T-helper 1 cell treated with Interleukin-12 subunit alpha and Interleukin-12 subunit beta and Interleukin-4 antibody, amounts not matched to agents 30 μg/mL and 1 μg/mL, for 36 hours (primary cell): ENCODE results near the gene THSD4.

ENCODE experiments used
- H3K27ac Mint-ChIP-seq: one replicate; pipeline ENCODE4 v1.8.0; 2021; ENCODE audit warnings: mild to moderate bottlenecking, mixed read lengths
- H3K27me3 Mint-ChIP-seq: one replicate; pipeline ENCODE4 v1.8.0; 2021; ENCODE audit warnings: low read depth, mixed read lengths
- H3K36me3 Mint-ChIP-seq: one replicate; pipeline ENCODE4 v1.8.0; 2021; ENCODE audit warnings: low read depth, mixed read lengths
- H3K4me1 Mint-ChIP-seq: one replicate; pipeline ENCODE4 v1.8.0; 2021; ENCODE audit warnings: low read depth, mixed read lengths
- H3K4me3 Mint-ChIP-seq: one replicate; pipeline ENCODE4 v1.8.0; 2021; ENCODE audit warnings: mild to moderate bottlenecking, moderate library complexity, mixed read lengths
- H3K9me3 Mint-ChIP-seq: one replicate; pipeline ENCODE4 v1.8.0; 2021; ENCODE audit warnings: mixed read lengths

THSD4 gene

DNA sequence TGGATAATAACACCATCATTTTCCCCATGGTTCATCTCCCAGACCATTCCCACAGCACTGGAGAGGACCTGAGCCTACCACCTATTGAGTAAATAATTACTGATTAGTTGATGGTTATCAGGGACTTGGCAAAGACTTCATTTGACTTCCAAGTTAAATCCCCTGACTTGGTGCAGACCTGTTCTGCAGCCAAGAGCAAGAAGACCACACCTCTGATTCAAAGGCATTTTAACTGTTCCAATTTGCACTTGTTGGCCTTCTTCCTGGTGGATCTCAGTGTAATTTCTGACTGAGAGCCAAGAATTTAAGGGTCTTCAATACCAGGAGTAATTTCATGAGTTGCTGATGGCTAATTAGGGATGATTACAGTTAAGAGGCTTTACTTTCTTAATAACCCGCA lies 24.0 kb downstream of the THSD4 start:
- no peak overlapping the region for H3K27ac Mint-ChIP-seq
- no peaks in the 10 kb centered on the region for H3K27me3 Mint-ChIP-seq
- H3K9me3 Mint-ChIP-seq = no peaks in the 10 kb centered on the region
- no peaks in the 10 kb centered on the region for H3K36me3 Mint-ChIP-seq
- H3K4me3 Mint-ChIP-seq = no peak overlapping the region
- H3K4me1 Mint-ChIP-seq = no peaks in the 10 kb centered on the region

DNA sequence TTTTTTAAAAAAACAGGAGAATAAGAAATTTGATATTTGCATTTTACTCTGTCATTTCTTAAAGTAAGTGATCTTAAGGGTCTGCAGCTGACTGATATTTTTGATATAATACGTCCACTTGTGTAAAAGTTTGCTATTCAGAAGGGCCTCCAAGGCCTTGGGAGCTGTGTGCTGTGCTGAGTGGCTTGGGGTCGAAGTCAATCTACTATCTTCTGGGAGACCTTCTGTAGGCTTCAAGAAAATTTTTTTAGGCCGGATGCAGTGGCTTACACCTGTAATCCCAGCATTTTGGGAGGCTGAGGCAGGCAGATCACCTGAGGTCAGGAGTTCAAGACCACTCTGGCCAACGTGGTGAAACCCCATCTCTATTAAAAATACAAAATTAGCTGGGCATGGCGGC lies 26.3 kb downstream of the THSD4 start:
- Mint-ChIP-seq H3K4me1 (no peaks in the 10 kb centered on the region), H3K9me3 (no peaks in the 10 kb centered on the region), H3K27me3 (no peaks in the 10 kb centered on the region), H3K36me3 (no peaks in the 10 kb centered on the region), H3K27ac (no peak overlapping the region), H3K4me3 (no peak overlapping the region)

DNA sequence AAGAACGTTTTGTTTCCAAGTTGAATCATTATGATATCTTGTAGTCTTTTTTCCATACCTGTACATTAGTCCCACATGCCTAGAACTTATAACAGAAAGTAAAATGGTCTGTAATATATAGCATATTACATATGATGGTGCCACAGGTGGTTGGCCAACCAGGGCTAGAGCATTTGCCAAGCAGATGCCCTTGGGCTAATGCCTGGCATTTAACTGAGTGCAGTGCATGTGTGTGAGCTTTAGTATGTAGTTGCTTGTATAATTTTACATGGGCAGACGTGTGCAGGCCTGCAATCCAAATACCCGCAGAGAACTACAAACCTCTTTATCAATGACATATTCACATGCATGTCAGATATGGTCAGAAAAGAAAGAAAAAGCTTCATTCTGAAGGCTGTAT lies 27.5 kb downstream of the THSD4 start:
- Mint-ChIP-seq H3K36me3 (no peaks in the 10 kb centered on the region), H3K4me1 (no peaks in the 10 kb centered on the region), H3K4me3 (no peak overlapping the region), H3K9me3 (no peaks in the 10 kb centered on the region), H3K27ac (no peak overlapping the region), H3K27me3 (peaks cover 6% of the 10 kb centered on the region)

DNA sequence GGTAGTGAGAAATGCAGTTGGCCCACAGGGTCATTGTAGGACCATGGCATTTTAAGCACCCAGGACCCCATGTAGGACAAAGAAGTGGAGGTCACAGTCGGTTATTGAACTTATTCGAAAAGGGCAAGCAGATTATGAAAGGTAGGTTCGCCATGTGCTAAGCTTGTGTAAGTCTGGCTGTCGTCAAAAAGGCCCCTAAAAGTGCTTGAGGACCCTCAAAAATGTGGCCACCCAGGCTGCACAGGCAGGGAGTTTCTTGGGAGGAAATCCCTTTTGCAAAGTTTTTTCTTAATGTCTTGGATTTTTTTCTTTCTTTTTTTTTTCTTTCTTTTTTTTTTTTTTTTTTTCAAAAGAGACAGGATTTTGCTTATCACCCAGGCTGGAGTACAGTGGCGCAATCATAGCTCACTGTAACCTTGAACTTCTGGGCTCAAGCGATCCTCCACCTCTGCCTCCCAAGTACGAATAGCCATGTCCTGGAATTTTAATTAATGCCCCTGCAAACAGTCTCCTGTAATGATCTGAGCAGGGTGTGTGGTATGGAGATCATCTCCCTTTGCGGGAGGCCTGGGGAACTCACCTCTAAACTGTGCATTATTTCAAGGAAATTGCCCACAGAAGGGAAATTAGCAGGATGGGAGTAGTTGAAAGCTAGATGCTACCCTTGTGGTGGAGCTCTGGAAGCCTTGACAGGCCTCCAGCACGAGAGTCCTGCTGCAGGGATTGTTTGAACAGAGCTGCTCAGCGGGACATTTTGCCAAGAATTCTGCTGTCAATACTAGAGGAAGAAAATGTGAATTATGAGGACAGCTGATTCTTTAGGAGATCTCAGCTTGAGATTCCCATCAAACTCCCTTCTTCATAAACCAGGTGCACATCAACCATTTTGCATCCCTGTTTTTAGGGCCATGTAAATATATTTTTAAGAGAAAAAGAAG lies 28.4 kb downstream of the THSD4 start:
- Mint-ChIP-seq H3K36me3 (no peaks in the 10 kb centered on the region), H3K27me3 (peaks cover 6% of the 10 kb centered on the region), H3K27ac (no peak overlapping the region), H3K9me3 (no peaks in the 10 kb centered on the region), H3K4me1 (no peaks in the 10 kb centered on the region), H3K4me3 (no peak overlapping the region)

DNA sequence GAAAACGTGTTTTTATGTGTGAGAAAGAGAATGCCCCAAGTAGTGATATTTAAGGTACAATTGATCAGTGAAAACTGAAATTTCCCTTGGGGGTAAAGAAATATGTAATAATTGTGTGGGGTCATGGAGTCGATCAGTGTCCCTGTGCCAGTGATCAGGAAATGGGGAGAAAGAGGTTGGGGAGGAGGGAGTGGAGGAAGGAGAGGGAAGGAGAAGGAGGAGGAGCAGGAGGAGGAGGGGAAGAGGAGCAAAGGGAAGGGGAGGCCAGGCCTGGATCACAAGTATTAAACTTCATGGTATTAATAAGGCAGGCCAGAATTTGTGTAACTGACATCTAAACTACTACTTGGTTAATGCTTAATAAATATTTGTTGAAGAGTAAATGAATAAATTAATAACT lies 30.4 kb downstream of the THSD4 start:
- Mint-ChIP-seq H3K36me3 (no peaks in the 10 kb centered on the region), H3K27me3 (peaks cover 6% of the 10 kb centered on the region), H3K9me3 (no peaks in the 10 kb centered on the region), H3K27ac (no peak overlapping the region), H3K4me1 (no peaks in the 10 kb centered on the region), H3K4me3 (no peak overlapping the region)

DNA sequence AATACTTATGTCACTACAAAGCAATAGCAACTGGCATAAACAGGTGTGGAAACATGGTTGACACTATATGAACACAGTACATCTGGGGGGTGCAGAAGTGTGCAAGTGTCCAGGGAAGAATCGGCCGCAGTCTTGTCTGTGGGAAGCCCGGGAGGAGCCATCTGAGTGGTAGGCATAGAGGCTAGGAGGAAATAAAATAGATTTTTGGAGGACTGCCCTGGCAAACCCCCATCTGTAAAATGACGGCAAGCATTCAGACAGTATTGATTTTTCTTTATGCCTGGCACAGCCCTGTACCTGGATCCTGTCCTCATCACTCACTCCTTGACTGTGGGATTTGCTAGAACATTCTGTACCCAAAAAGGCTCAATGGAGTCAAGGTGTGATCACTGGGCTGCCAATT lies 31.3 kb downstream of the THSD4 start:
- no peak overlapping the region for H3K27ac Mint-ChIP-seq
- no peaks in the 10 kb centered on the region for H3K4me1 Mint-ChIP-seq
- H3K4me3 Mint-ChIP-seq = no peak overlapping the region
- H3K9me3 Mint-ChIP-seq = no peaks in the 10 kb centered on the region
- no peaks in the 10 kb centered on the region for H3K36me3 Mint-ChIP-seq
- peaks cover 6% of the 10 kb centered on the region for H3K27me3 Mint-ChIP-seq

DNA sequence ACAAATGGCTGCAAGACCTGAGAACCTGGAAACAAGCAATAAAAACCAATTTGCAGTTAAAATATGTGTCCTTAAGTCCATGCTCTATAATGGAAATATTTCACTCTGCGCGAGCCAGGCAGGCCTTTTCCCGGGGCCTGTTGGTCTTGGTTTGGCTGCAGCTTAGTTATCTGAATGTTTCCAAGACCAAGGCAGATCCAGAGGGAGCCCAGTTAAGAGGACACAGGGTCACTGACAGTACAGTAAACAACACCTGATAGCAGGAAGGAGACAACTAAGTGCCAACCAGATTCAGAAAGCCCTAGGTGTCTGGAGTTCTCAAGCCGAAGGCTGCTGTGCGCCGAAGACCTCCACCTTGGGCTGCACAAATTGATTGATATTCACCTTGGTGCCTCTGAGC lies 32.8 kb downstream of the THSD4 start:
- Mint-ChIP-seq H3K9me3 (no peaks in the 10 kb centered on the region), H3K36me3 (no peaks in the 10 kb centered on the region), H3K4me1 (no peaks in the 10 kb centered on the region), H3K27me3 (peaks cover 6% of the 10 kb centered on the region), H3K27ac (no peak overlapping the region), H3K4me3 (no peak overlapping the region)

DNA sequence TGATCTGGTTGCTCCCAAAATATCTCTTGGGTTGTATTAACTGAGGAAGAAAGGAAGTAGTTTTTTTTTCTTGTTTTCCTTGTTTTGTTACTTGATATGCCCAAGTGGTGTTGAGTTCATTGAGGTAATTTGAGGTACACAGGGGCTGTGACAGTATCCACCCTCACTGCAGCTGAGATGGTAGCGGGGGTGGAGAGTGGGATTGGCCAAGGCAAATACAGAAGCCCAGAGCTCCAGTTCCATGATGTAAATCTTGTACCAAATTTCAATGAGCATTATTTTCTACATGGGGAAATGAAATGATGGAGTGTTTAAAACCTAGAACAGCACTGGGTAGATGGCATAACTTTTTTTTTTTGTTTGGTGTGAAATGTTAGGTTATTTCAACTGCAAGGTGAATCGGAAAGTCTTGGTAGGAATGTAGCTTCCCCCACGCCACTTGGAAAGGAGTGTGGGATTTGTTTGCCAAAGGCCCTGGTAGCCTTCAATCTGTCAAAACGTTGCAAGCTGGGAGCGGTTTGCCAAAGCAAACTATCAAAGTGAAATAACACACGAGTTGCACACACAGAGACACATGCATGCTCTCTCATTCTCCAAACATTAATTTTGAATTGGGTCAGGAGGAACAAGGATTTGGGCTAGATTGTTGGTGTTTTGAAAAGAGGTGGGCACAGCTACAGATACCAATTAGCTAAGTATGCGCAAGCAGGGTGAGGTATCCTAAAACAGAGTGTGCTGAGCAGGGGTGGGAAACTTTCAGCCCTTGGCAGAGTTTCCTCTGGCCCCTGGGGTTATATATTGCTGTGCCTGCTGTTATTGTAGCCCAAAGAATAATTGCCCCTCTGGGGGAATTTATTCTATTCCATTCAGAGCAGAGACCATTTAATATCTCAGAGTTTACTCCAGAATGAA lies 34.6 kb downstream of the THSD4 start:
- Mint-ChIP-seq H3K4me1 (no peaks in the 10 kb centered on the region), H3K4me3 (no peak overlapping the region), H3K36me3 (no peaks in the 10 kb centered on the region), H3K27ac (no peak overlapping the region), H3K27me3 (peaks cover 6% of the 10 kb centered on the region), H3K9me3 (no peaks in the 10 kb centered on the region)

DNA sequence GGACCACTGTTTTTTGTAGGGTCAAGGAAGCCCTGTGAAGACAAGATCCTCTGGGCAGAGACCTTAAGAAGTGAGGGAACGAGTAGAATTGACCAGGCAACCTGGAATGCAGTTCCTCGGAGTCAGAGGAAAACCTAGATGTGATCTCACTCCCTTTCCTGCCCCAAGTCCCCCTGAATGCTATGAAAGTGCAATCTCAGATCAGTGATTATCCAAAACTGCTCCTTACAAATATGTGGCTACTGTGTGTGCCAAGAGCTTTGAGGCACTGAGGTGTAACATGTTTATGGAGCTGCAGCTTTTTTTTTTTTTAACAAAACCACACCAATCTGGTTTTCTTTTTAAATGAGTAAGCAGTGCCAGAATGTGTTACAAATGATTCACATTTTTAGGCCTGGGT lies 35.8 kb downstream of the THSD4 start:
- Mint-ChIP-seq H3K27me3 (peaks cover 6% of the 10 kb centered on the region), H3K4me3 (no peak overlapping the region), H3K4me1 (no peaks in the 10 kb centered on the region), H3K9me3 (no peaks in the 10 kb centered on the region), H3K27ac (no peak overlapping the region), H3K36me3 (no peaks in the 10 kb centered on the region)

DNA sequence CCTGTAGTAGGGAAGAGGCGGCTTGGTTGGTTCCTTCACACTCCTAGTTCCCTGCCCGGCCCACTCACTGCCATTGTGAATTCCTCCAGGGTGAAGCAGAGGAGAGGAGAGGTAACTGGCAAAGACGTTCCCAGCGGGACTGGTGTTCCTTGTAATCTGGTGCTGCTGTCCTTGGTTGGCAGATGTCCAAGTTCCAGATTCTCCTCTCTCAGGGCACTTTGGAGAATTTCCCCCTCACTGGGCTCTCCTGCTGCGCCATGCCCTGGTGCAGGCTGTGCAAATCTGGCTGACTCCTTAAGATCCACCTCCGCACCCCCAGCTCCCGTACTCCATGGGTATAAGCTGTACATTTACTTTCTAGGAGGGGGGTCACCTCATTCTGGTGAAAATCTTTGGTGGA lies 37.3 kb downstream of the THSD4 start:
- H3K9me3 Mint-ChIP-seq = no peaks in the 10 kb centered on the region
- H3K27ac Mint-ChIP-seq = no peak overlapping the region
- H3K4me3 Mint-ChIP-seq = no peak overlapping the region
- peaks cover 2% of the 10 kb centered on the region for H3K27me3 Mint-ChIP-seq
- no peaks in the 10 kb centered on the region for H3K4me1 Mint-ChIP-seq
- H3K36me3 Mint-ChIP-seq = no peaks in the 10 kb centered on the region

DNA sequence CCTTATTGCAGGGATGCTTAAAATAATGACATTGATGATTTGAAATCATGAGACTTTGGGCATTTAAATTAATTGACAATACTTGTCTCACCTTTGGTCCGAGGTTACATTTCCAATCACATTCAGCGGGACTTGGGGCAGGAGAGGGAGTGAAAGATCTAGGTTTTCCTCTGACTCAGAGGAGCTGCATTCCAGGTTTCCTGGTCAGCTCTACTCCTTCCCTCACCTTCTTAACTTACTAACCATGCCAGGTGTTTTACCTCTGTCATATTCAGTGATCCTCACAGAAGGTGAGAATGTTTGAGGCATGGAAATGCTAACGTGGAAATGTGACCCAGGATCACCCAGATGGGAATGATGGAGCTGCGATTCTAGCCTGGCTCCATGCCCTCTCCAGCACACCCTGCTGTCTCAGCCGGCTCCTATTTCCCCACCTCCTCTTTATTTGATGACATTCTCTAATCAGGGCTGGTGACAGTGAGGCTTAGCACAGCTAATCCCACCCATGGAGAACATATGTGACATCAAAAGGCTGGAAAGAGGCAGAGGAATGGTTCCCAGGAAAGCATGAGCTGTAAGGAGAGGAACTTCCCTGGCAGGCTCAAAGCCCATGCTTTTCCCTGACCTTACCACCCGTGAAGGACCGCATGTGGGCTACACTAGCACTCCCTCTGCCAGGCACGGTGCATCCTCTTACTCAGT lies 38.7 kb downstream of the THSD4 start:
- Mint-ChIP-seq H3K4me1 (no peaks in the 10 kb centered on the region), H3K27me3 (peaks cover 3% of the 10 kb centered on the region), H3K36me3 (no peaks in the 10 kb centered on the region), H3K9me3 (no peaks in the 10 kb centered on the region), H3K27ac (no peak overlapping the region), H3K4me3 (no peak overlapping the region)

DNA sequence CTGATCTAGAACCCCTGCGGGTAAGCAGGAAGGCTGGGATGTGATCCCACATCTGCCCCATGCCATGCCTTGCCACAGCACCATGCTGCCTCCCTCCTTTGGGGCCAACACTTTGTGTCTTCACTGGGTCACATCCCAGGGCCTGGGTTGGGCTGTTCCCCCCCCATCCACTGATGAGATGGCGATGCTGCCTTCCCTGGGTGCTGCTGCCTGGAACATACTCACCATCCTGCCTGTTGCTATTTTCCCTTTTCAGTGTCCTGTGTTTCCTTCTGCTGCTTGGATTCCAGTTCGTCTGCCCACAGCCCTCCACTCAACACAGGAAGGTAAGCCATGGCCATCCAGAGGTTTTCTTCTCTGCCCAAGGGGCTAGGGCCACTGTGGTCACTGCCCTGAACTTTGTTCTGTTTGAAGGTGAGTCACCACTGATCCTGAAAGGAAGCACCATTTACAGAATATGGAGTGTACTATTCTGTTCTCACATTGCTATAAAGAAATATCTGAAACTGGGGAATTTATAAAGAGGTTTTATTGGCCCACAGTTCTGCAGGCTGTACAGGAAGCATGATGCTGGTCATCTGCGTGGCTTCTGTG lies 39.4 kb downstream of the THSD4 start:
- H3K36me3 Mint-ChIP-seq = no peaks in the 10 kb centered on the region
- peaks cover 3% of the 10 kb centered on the region for H3K27me3 Mint-ChIP-seq
- no peak overlapping the region for H3K4me3 Mint-ChIP-seq
- H3K4me1 Mint-ChIP-seq = no peaks in the 10 kb centered on the region
- H3K27ac Mint-ChIP-seq = no peak overlapping the region
- no peaks in the 10 kb centered on the region for H3K9me3 Mint-ChIP-seq

DNA sequence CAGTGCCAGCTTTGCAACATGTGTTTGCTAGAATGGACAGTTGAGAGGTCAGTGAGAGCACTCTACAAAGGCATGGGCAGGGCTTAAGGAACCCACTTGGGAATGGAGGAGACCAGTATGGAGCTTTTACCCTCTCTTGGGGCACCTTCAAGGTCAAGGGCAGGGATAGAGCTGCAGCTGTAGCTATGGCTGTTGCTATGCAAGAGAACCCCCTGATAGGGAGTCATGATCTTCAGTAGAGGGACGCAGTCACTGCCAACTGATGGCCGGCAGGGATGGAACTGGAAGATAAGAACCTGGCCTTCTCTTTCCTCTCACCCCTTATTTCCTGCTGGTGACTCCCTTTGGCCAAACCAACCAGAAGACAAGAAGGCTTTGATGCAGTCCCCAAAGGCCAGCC lies 40.3 kb downstream of the THSD4 start:
- H3K4me1 Mint-ChIP-seq = no peaks in the 10 kb centered on the region
- no peaks in the 10 kb centered on the region for H3K9me3 Mint-ChIP-seq

DNA sequence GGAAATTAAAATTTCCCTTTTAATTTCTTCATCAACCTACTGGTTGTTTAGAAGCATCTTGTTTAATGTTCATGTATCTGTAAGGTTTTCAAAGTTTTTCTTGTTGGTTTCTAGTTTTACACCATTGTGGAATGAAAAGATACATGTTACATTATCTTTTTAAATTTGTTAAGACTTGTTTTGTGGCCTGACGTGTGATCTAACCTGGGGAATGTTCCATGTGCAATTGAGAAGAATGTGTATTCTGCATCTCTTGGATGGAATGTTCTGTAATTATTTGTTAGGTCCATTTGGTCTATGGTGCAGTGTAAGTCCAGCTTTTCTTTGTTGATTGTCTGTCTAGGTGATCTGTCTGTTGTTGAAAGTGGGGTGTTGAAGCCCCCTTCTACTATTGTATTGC lies 45.7 kb downstream of the THSD4 start:
- peaks cover 11% of the 10 kb centered on the region for H3K27me3 Mint-ChIP-seq
- no peaks in the 10 kb centered on the region for H3K36me3 Mint-ChIP-seq
- peaks cover 3% of the 10 kb centered on the region for H3K9me3 Mint-ChIP-seq
- no peak overlapping the region for H3K4me3 Mint-ChIP-seq
- no peak overlapping the region for H3K27ac Mint-ChIP-seq
- no peaks in the 10 kb centered on the region for H3K4me1 Mint-ChIP-seq

More for the DNA sequence above, 40.3 kb downstream of the THSD4 start:
- Mint-ChIP-seq H3K4me3 (no peak overlapping the region), H3K27me3 (peaks cover 3% of the 10 kb centered on the region), H3K36me3 (no peaks in the 10 kb centered on the region), H3K27ac (no peak overlapping the region)
